ENCODE data around the gene PTOV1.
A peak's percentile ranks its signal among the peaks of the same experiment; 100 is the strongest.

Gene PTOV1

DNA sequence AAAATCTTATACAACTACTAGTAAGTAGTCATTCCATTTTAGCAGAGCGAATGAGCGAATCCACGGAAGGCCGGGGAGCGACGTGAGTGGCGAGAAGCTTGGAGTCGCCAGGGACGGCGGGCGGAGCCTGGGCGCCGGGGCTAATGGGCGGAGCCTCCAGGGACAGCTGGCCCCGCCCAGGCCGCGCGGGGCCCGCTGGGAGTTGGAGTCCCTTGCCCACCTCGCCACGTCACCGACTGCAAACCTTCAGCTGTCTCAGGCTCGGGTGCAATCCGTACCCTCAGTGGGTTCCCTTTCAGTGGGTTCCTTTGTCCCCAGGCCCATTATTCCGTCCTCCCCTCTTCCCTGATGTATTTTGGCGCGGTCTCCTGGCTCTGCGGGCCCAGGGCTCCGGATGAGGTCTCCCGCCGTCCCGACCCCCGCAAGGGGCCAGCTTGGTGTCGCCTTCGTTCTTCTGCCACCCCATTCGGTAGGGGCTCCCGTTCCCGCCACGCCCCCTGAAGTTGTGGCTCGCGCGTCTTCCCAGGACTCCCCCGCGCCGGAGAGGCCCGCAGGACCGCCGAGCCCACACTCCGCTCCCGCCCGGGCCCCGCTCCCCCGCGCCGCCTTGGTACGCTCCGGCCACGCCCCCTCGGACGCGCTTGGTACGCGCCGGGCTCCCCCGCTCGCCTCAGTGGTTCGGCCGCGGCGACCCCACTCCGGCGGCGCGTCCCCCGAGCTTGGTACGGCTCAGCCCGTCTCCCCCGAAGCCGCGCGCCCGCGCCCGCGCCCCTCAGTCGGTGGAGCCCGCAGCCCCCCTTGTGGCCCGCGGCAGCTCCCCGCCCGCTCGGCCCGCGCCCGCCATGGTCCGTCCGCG lies at the start of gene PTOV1:
Gene PTOV1 (plus strand): TSS at position 673 of the 856 bp plus-strand sequence.
- peak; percentile 97 for DNase-seq (ENCODE audit: low spot score)

GRCh38 chr19:49801401-49801888 lies 49.5 kb upstream of the PTOV1 start:
- DNase-seq (ENCODE audit: low spot score), result no peak

GRCh38 chr19:49801966-49802661 lies 48.8 kb upstream of the PTOV1 start:
- DNase-seq (ENCODE audit: low spot score), result no peak

DNA sequence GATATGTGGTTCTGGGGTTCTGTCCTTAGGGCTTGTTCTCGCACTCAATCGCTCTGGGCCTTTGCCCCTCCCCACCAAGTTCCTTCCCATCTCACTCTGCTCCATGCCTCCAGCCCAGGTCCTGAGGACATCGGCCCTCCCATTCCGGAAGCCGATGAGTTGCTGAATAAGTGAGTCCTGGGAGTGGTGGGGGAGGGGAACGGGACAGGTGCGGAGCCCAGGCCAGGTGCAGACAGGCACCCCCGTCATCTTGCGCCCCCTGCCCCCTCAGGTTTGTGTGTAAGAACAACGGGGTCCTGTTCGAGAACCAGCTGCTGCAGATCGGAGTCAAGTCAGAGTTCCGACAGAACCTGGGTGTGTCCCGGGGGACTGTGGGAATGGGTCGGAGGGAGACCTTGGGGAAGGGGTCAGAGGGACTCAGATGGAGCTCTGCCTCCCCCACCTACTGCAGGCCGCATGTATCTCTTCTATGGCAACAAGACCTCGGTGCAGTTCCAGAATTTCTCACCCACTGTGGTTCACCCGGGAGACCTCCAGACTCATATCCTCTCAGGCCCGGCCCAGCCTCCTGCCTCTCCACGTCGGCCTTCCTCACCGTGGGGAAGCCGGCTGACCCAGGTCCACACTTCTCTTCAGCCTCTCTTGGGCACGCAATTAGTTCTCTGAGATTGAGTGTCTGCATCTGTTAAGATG lies 48.0 kb upstream of the PTOV1 start:
- no peak for DNase-seq (ENCODE audit: low spot score)

DNA sequence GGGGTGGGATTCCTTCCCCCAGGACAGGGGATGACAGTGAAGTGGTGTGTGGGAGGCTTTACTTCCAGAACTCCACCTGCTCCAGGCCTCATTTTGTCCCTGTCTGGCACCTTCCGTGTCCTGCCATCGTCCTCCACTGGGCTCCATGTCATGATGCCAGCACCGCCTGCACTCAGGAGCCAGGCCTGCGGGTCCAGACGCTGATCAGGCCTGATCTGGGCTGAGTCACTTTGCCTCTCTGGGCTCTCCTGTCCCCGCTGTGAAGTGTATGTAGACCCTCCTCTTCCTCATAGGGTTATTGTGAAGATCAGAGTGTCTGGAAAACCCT lies 47.5 kb upstream of the PTOV1 start:
- no peak for DNase-seq (ENCODE audit: low spot score)

DNA sequence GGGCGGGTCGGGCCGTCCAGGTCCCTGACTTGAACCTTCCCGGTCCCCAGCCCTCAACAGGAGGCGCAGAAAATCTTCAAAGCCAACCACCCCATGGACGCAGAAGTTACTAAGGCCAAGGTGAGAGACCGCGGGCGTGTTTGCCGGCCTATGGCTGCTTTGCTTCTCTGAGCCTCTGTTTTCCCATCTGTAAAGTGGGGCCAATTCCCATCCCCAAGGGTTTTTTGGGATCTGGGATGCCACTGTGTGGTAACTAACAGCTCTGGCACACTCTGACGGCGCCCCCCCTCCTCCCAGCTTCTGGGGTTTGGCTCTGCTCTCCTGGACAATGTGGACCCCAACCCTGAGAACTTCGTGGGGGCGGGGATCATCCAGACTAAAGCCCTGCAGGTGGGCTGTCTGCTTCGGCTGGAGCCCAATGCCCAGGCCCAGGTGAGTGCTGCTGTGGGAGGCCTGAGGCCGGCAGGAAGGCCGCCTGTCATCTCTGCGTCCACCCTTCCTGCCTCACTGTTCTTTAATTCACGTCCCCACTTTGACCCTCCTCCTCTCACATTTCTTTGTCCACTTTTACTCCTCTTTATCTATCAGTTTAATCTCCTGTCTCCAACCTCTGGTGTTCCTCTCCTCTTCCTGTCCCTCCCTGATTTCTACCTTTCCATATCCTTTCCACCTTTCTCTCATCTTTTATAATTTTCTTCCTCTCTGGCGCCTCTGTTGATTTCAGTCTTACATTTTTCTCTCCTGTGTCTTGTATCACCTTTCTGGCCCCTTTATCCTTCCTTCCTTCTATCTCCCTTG lies 44.9 kb upstream of the PTOV1 start:
- no peak for DNase-seq (ENCODE audit: low spot score)

- DNase-seq (ENCODE audit: low spot score), result no peak
Observed at GRCh38 chr19:49806620-49806959, 44.4 kb upstream of the PTOV1 start.

DNA sequence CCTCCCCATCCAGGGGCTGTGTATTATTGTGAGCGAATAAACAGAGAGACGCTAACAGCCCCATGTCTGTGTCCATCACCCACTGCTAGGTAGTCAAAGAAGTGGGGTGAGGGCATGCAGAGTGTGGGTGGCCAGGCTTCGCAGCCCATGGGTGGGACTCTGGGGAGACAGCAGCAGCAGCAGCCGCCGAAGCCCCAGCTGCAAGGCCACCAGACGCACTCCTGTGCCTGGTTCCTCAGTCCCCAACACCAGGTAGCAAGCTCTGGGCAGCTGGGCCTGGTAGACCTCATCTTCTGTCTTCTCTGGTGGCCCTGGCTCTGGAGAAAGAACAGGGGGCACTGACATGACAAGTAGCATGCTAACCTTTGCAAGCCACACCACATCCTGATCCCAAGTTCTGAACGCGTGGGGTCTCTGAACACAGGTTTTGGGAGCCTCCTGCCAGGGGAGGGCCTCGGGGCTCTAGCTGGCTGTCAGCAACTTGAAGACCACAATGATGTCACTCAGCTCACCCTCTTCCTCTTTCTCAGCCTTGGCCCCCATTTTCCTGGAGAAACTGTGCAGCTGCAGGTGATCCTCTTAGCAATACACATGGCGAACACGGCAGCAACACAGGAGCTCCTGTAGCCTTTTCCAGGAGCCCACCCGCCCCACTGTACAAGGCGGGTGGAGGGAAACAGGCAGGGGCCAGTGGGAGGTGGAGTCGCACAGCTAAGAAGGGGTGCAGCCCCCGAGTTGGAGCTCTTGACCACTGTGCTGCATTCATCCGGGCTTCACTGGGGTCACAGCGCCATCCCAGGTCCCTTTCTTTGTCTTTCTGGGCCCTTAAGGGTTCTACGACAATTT lies 43.7 kb upstream of the PTOV1 start:
- no peak for DNase-seq (ENCODE audit: low spot score)

- no peak for DNase-seq (ENCODE audit: low spot score)
Observed at GRCh38 chr19:49807904-49808675, 42.9 kb upstream of the PTOV1 start.

- DNase-seq (ENCODE audit: low spot score), result peak; percentile 77
Observed at GRCh38 chr19:49808711-49809159, 42.2 kb upstream of the PTOV1 start.

DNA sequence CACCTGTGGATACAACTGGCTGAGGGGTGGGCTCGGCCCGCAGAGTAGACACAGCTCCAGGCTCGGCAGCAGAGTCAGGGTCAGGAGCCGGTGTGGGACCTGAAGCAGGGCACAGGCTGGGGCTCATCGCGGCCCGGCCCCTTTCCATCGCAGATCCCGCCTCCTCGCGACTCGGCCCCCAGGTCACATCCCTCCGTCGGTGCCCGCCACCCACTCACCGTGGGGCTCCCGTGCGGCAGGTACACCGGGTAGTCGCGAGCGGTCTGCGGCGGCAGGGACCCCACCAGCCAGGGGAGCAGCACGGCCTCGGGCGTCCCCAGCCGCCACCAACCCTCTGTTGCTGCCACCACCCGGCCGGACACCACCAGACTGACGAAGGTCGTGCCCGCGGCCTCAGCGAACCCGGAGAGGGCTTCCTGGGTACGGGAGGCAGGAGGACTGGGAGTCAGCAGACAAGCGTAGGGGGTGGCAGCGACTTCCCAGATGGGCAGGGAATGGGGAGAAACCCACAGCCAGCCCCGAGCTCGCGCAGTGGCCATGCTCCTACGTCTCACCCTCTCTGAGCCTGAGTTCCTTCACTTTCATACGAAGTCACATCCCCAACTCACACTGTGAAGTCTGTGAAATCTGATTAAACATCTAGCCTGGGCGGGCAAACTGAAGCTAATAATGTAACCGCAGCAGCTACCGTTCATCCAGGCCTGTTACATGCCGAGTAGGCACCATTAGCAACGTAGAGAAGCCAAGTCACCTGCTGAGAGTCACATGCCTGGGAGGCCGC lies 41.6 kb upstream of the PTOV1 start:
- peak; percentile 53 for DNase-seq (ENCODE audit: low spot score)

GRCh38 chr19:49809941-49810389 lies 41.0 kb upstream of the PTOV1 start:
- no peak for DNase-seq (ENCODE audit: low spot score)

- DNase-seq (ENCODE audit: low spot score), result no peak
Observed at GRCh38 chr19:49811328-49811727, 39.6 kb upstream of the PTOV1 start.

DNA sequence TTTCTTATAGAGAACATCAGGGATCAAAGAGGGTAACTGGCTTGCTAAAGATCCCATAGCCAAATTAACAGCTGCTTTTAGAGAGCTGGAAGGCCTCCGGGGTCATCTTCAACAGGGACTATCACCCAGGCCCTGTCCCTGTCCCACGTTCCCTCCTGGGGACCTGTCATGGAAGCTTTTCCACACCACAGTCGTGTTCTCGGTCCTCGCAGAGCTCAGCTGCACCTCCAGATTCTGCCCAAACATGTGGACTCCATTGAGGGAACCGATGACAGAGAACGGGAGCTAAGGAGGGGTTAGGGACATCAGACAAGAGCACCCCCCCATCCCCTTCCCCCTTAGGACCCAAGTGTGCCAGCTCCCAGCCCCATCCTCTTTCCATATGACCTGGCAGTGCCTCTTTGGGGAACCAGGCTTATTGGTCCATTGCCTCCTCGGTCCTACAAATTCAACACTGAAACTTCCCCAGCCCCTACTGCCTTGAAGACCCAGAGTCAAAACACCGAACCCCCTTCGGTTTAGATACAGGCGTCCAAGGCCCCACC lies 38.4 kb upstream of the PTOV1 start:
- no peak for DNase-seq (ENCODE audit: low spot score)

DNA sequence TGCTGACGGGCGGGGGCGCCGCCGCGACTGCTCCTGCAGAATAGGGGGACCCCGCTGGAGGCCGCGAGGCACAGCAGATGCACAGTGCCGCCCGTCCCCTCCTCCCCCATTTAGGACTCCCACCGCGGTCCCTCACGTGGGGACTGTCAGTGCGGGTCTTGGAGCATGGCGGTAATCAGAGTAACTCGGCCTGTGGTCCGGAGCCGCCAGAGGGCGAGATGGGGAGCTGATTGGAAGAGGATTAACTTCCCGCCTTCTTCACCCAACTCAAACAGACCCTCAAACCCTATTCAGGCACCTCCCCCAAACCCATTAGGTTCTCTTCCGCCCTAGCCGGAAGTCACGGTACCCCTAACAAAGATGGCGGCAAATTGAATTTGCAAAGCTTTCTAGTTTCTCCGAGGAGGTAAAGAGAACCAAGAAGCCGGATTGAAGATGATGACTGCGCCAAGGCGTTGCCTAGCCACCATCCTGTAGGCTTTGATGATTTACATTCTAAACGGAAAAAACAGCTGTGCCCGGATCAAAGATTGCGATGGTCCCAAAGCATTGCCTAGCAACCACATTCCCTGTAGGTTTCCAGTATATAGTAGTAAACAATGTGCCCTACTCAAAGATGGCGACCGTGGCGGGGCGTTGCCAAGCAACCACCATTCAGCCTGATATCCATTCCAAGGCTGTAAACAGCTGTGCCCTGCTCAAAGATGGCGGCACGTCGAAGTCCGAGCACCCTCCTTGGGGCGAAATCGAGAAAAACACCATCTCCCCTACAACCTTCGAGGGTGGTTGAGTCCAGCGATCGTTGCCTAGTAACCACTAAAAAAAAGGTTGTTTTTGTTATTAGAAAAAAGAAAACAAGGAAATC lies 37.7 kb upstream of the PTOV1 start, which contains the start of gene FUZ:
Gene FUZ (minus strand): TSS at position 296 of the 865 bp plus-strand sequence. CDS start 186 bp downstream, at position 110.
- no peak for DNase-seq (ENCODE audit: low spot score)

DNA sequence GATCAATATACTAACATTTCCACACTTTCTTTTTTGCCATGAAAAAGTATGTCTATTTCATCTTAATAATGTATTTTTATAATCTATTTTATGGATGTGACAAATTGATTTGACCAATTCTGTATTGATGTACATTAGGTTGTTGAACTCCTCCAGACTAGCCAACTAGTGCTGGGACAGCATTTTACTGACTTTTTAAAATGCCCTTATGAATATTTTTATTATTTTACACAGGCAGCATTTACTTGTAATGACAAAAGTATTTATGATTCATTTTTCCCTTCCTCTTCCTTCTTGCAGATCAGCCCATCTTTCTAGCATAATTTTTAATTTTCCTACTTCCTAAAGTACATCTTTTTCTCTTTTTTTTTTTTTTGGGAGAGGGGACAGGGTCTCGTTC lies 36.9 kb upstream of the PTOV1 start:
- no peak for DNase-seq (ENCODE audit: low spot score)

DNA sequence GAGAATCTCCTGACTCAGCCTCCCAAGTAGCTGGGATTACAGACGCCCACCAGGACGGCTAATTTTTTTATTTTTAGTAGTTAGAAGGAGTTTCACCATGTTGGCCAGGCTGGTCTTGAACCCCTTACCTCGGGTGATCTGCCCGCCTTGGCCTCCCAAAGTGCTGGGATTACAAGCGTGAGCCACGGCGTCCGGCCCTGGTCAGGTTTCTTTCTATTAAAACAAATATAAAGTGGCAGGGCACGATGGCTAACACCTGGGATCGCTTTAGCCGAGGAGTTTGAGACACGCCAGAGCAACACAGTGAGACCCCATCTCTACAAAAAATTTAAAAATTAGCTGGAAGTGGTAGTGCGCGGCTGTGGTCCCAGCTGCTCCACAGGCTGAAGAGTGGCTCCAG lies 34.4 kb upstream of the PTOV1 start:
- no peak for DNase-seq (ENCODE audit: low spot score)
